ENCODE results near the gene ZIC2. TPM values are rescaled to one million over a fixed set of nuclear protein-coding genes. Genes with fewer than 3 reads are reported as not detected.

The ZIC2 gene
- total RNA-seq, 1 donor from 2014 or later = 55.3 TPM

DNA sequence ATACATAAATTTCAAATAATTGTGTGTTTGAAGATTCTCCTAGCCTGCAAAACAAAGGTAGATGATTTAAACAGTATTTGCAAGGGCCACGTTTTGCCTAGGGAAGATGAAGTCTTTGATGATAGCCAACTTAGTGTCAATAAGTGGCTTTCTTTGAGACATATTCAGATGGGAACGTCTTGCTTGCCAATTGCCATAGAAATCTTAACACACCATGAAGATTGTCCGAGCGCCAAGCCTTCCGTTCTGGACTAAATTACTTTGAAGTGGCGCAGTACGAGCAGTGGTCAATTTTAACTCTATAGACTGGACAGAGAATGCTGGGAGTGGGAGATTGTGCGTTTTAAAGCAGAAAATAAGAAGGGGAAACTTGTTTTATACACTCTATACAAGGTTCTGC lies 19.9 kb upstream of the ZIC2 start:
- Mint-ChIP-seq H3K4me3 (peak overlapping the region; percentile 7), H3K27ac (ENCODE audit: unreplicated experiment) (no peak overlapping the region), H3K27me3 (ENCODE audit: low read depth) (peaks cover 89% of the 10 kb centered on the region), H3K9me3 (no peaks in the 10 kb centered on the region), H3K36me3 (ENCODE audit: low read depth) (no peaks in the 10 kb centered on the region), H3K4me1 (peaks cover 69% of the 10 kb centered on the region)
- DNase-seq (ENCODE audit: low read depth, low spot score) = no peak
- TF ChIP-seq, protein P1, sequence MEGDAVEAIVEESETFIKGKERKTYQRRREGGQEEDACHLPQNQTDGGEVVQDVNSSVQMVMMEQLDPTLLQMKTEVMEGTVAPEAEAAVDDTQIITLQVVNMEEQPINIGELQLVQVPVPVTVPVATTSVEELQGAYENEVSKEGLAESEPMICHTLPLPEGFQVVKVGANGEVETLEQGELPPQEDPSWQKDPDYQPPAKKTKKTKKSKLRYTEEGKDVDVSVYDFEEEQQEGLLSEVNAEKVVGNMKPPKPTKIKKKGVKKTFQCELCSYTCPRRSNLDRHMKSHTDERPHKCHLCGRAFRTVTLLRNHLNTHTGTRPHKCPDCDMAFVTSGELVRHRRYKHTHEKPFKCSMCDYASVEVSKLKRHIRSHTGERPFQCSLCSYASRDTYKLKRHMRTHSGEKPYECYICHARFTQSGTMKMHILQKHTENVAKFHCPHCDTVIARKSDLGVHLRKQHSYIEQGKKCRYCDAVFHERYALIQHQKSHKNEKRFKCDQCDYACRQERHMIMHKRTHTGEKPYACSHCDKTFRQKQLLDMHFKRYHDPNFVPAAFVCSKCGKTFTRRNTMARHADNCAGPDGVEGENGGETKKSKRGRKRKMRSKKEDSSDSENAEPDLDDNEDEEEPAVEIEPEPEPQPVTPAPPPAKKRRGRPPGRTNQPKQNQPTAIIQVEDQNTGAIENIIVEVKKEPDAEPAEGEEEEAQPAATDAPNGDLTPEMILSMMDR (conservative IDR thresholded peaks at IDR 0.05) = no peak

DNA sequence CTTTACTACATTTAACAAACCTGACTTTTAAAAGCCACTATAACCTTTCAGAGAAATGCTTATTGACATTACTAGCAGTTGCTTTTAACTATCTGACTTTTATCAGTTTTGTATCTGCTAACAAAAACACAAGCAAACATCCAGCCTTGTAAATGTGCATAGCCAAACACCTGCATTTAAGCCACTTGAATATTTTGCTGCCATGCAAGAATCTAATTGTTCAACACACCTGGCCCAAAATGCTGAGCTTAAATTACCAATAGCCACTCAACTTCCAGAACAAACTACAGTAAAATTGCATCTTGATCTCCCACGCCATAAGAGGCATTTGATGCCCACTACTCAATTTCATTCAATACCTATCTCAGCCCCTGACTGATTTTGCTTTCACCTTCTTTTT lies 19.3 kb upstream of the ZIC2 start:
- H3K27me3 Mint-ChIP-seq (ENCODE audit: low read depth) = peaks cover 89% of the 10 kb centered on the region
- no peak overlapping the region for H3K27ac Mint-ChIP-seq (ENCODE audit: unreplicated experiment)
- peak overlapping the region; percentile 1 for H3K4me3 Mint-ChIP-seq
- H3K36me3 Mint-ChIP-seq (ENCODE audit: low read depth) = no peaks in the 10 kb centered on the region
- no peak for DNase-seq (ENCODE audit: low read depth, low spot score)
- TF ChIP-seq, protein P1 (conservative IDR thresholded peaks at IDR 0.05) = no peak
- H3K4me1 Mint-ChIP-seq = peaks cover 67% of the 10 kb centered on the region
- no peaks in the 10 kb centered on the region for H3K9me3 Mint-ChIP-seq

DNA sequence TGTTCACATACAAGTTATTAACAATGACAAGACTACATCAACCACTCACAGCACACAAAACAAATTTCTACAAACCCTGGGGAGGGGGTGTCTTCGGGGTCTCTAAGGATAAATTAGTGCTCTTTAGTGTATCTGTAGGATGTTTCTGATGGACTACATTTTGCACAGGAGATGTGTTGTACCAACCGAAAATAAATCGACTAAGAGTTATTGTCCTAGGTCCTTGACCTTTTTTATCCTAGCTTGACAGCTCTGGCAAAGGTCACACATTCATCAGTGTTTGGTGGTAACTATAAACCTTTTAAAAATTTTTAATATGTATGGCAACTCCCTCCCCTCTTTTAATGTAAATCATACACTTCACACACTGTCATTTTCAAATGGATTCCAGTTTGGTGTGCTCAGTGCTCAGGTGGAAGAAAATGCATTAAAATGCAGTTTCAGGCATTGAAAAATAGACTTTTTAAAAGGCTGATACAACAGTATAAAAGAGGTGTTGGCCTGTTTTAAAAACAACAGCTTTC lies 17.7 kb upstream of the ZIC2 start:
- peaks cover 84% of the 10 kb centered on the region for H3K27me3 Mint-ChIP-seq (ENCODE audit: low read depth)
- no peaks in the 10 kb centered on the region for H3K9me3 Mint-ChIP-seq
- no peaks in the 10 kb centered on the region for H3K36me3 Mint-ChIP-seq (ENCODE audit: low read depth)
- peak overlapping the region; percentile 27 for H3K4me3 Mint-ChIP-seq
- H3K27ac Mint-ChIP-seq (ENCODE audit: unreplicated experiment) = no peak overlapping the region
- TF ChIP-seq, protein P1 (conservative IDR thresholded peaks at IDR 0.05) = no peak
- no peak for DNase-seq (ENCODE audit: low read depth, low spot score)
- peaks cover 58% of the 10 kb centered on the region for H3K4me1 Mint-ChIP-seq

DNA sequence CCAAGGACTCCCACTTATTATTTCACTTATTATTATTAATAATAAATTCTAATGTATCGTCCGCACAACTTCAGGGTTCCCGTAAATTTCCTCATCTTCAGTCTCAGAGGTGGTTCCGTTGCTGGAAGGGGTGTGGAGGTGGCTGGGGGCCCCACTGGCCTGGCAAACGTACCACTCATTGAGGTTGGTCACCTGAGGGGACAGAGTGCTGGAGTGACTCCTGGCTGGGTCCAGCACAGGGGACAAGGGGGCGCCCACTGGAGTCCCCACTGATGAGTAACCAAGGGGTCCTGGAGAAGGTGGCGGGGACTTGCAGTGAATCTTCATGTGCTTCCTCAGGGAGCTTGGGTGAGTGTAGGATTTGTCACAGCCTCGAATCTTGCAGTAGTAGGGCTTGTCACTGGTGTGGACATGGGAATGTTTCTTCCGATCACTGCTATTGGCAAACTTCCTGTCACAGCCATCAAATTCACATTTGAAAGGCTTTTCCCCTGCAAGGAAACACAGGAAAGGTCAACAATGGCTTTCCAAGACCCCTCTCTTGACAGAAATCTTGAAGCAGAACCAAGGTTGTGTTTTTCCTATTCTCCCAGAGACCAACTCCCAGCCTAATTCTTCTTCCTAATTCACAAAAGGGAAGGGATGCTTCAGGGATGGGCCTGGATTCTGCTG lies 16.1 kb upstream of the ZIC2 start:
- Mint-ChIP-seq H3K27me3 (ENCODE audit: low read depth) (peaks cover 83% of the 10 kb centered on the region), H3K36me3 (ENCODE audit: low read depth) (no peaks in the 10 kb centered on the region)
- DNase-seq (ENCODE audit: low read depth, low spot score) = no peak

DNA sequence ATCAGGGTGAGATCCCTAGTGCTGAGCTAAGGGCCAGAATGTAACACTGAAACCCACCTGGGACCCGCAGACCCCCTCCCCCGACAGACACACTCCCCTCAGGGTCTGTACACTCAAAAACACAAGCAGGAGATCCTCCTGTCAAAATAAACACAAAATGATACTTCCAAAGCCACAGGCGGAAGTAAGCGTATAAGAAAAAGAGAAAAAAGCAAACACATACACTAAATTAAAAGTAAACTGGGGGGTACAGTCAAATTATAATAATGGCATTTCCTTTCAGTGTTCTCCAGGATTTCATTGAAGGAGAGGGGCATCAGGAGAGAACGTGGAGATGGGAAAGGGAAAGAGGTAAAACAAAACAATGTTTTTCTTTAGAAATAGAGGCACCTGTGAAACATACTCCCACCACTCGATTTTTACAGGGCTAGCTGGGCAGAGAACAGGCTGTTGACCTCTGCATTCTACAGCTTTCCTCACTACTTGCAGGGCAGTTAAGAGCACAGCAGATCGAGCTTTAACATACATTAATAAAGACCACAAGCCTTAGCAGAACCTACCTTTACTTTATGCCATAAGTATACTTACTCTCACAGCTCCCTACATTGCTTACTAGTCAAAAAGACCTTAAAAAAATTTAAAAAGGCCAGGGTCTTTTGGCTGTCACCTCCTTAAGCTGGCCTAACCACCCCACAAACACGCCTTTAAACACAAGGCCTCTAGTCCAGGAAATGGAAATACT lies 15.3 kb upstream of the ZIC2 start:
- Mint-ChIP-seq H3K4me3 (peak overlapping the region; percentile 68), H3K36me3 (ENCODE audit: low read depth) (no peaks in the 10 kb centered on the region), H3K27me3 (ENCODE audit: low read depth) (peaks cover 76% of the 10 kb centered on the region), H3K9me3 (no peaks in the 10 kb centered on the region), H3K4me1 (peaks cover 48% of the 10 kb centered on the region), H3K27ac (ENCODE audit: unreplicated experiment) (no peak overlapping the region)
- TF ChIP-seq, protein P1 (conservative IDR thresholded peaks at IDR 0.05) = no peak
- DNase-seq (ENCODE audit: low read depth, low spot score) = no peak

More for the DNA sequence above, 16.1 kb upstream of the ZIC2 start:
- H3K4me1 Mint-ChIP-seq = peaks cover 55% of the 10 kb centered on the region
- H3K4me3 Mint-ChIP-seq = peak overlapping the region; percentile 68
- H3K9me3 Mint-ChIP-seq = no peaks in the 10 kb centered on the region
- no peak overlapping the region for H3K27ac Mint-ChIP-seq (ENCODE audit: unreplicated experiment)
- TF ChIP-seq, protein P1 (conservative IDR thresholded peaks at IDR 0.05) = no peak

Data from neural crest cell (in vitro differentiated cells).